Activated CD8-positive, alpha-beta memory T cell treated with anti-CD3 and anti-CD28 coated beads for 4 hours (primary cell): ENCODE results near the gene SZRD1.
A peak's percentile ranks its signal among the peaks of the same experiment; 100 is the strongest.
"Not testable (repeated sequence)": the region's sequence is repeated elsewhere in the genome, so short reads cannot be mapped to it uniquely, and the experiment has no call there.

ENCODE experiments used
- DNase-seq, 2 donors: peaks; one replicate each; pipeline ENCODE4 v3.0.0-alpha.2; 2020; ENCODE audit warnings: low read depth in 2 of 2

The SZRD1 gene, protein sequence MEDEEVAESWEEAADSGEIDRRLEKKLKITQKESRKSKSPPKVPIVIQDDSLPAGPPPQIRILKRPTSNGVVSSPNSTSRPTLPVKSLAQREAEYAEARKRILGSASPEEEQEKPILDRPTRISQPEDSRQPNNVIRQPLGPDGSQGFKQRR

DNA sequence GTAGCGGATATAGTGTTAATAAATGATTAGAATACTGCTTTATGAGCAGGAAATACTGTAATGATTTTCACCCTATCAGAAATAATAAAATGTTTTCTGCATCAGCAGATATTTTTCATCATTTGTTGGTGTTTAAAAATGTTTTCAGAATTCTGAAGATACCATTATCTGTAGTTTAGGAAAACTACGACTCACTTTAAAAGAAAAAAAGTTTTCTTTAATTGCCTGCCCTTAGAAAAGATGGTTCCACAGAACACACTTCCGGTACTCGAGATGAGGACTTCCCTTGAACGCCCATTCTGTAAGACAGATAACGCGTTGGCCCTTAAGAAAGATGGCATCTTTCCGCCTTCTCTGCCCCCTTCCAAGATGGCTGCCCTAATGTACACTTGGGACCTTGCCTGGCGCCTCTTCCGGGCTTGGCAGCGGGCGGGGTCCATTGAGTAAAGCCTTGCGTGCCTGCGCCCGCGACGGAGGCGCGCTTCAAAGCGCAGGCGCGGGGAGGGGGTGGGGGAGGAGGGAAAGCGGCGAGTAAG, at the start of gene SZRD1:
TSS of gene SZRD1 (plus strand) at position 521 of the 536 bp plus-strand sequence. CDS start 16 bp downstream, outside the sequence.
- DNase-seq = peak; percentile 89 to 94

DNA sequence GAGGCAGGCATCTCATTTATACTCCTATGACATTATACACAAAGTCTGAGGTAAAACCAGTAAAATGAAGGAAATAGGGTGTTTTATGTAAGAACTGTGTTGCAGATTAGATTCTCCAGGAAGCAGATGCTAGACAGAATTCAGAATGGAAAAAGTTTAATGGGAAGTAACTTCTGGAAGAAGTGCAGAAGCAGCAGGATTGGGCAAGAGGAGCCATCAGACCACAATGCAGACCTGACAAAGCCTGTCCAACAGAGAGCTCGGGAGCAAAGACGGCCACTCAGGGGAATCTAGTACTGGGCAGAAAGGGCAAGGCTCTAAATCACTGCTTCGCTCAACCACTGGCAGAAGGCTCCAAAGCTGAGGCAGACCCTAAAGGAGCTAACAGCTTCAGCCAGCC, 48.5 kb upstream of the SZRD1 start:
- no peak for DNase-seq

DNA sequence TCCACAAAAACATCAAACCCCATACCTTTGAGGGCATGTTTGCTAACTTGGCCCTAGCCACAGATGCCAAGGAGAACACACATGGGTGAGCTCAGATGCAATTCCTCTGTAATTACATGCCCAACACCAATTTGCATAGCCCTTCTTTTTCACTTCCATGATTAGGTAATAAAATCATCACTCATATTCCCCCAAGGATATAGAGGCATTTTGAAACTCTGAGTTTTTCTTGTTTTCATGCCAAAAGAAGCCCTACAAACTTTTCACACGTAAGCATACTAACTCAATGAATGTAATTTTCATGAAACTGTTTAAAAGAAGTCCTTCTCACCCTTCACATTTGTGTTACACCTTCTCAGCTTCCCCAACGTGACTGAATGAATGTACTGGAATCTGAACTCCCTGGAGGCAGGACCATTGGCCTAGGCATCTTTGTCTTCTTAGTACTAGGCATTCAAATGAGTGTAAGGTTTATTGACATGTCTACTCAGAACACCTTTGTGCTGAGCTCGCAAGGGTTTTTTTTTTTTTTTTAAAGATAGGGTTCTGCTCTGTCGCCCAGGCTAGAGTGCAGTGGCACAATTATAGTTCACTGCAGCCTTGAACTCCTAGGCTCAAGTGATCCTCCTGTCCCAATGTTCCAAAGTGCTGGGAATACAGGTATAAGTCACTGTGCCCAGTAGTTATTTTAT, 45.7 kb upstream of the SZRD1 start:
- no peak for DNase-seq

DNA sequence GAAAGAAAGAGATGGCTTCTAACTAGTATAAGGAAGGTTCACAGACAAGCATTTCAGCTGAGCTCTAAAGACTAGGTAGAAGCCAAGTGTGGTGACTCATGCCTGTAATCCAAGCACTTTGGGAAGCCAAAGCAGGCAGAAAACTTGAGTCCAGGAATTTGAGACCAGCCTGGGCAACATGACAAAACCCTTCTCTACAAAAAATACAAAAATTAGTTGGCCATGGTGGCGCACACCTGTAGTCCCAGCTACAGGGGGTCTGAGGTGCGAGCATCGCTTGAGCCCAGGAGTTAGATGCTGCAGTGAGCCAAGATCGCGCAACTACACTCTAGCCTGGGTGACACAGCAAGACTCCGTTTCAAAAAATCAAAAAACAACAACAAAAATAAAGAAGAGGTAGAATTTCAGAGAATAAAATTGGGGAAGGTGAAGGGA, 42.6 kb upstream of the SZRD1 start:
- DNase-seq = no peak

DNA sequence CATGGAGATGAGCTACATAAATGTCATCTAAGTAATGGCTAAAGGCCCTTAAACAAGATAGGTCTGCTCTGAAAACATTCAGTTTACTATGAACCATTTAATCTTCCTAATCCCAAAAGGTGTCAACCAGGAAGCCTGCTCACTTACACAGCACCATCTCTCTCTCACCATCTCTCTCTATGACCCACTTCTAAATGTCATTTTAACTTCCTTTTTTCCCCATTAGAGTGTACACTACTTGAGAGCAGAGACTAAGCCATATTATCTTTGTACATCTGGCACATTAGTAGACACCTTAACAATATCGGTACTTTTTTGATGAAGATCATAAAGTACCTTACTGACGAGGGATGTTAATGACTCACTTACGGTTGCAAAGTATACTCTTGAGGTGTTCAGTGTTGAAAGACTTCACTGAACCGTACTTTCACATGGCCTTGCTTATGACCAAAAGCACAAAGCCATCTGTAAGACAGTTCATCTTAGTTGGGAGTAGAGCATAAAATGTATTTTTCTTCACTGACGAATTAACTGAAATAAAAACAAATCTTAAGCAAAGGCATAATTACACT, 40.1 kb upstream of the SZRD1 start:
- DNase-seq = no peak

DNA sequence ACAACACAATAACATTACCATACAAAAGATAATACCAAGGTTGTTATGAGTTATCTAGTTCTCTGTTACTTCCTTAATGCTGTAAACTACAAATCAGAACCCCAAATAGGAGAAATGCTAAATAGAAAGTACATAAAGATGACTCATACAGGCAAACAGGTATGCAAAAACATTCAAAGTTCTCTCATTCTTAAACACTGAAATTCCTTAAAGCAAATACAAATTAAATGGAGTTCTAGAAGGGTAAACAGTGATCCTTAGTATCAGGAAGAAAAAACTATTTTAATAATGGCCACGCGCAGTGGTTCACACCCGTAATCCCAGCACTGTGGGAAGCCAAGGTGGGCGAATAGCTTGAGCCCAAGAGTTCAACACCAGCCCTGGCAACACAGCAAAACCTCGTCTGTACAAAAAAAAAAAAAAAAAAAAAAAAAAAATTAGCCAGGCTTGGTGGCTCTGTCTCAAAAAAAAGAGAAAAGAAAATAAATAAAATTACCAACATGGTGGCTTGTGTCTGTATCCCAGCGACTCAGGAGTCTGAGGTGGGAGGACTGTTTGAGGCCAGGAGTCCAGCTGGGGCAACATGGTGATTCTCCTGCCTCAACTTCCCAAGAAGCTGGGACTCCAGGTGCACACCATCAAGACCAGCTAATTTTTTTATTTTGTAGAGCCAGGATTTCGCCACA, 32.2 kb upstream of the SZRD1 start:
- DNase-seq = no peak

DNA sequence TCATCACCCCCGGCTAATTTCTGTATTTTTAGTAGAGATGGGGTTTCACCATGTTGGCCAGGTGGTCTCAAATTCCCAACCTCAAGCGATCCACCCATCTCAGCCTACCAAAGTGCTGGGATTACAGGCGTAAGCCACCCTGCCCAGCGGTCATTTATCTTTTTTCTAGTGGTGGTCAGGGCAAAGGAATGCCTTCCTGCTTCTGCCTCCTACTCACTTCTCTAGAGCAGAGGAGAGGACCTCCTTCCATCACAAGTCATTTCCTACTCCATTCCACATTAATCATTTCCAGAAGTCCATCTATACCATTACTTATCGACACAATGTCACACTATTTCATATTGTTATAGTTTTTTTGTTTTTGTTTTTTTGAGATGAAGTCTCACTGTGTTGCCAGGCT, 28.1 kb upstream of the SZRD1 start:
- DNase-seq = no peak

DNA sequence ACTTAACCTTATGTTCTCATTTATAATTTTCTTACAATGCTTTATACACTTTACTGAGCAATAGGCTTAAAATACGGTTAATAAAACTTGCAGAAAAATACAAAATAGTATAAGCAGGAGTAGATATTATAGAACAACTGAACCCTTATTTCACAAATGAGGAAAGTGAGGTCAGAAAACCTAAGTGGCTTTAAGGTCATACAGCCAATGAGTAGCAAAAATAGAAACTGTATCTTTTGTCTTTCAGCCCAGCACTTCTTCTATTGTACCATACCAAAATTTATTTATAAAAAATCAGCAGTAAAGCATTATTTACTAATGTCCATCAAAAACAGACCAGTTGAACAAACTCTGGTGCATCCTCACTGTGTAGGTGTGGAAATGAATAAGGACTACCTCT, 26.4 kb upstream of the SZRD1 start:
- DNase-seq = no peak

DNA sequence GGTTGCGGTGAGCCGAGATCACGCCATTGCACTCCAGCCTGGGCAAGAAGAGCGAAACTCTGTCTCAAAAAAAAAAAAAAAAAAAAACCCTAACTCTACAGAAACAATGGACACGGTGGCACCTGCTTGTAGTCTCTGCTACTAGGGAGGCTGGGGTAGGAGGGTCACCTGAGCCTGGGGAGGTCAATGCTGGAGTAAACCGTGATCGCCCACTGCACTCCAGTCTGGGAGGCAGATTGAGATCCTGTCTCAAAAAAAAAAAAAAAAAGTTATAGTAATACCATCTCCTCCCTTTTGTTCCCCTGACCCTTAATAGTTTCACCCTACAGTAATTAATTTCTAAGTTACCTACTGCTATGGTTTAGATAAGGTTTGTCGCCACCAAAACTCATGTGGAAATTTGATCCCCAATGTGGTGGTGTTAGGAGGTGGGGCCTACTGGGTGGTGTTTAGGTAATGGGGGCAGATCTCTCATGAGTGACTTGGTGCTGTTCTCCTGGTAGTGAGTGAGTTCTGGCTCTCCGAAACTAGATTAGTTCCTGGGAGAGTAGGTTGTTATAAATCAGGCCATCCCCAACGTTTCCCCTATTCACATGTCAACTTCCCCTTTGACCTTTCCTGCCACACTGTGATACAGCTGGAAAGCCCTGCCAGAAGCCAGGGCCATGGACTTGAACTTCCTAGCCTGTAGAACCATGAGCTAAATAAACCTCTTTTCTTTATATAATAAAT, 24.5 kb upstream of the SZRD1 start:
- DNase-seq = no peak

DNA sequence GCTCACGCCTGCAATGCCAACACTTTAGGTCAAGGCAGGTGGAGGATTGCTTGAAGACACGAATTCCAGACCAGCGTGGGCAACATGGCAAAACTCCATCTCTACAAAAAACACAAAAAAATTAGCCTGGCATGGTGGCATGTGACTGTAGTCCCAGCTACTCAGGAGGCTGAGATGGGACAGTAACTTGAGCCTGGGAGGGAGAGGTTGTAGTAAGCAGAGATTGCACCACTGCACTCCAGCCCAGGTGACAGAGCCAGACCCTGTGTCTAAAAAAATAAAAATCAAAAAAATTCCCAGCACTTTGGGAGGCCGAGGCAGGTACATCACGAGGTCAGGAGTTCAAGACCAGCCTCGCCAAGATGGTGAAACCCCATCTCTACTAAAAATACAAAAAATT, 23.8 kb upstream of the SZRD1 start:
- not testable (repeated sequence) for DNase-seq

DNA sequence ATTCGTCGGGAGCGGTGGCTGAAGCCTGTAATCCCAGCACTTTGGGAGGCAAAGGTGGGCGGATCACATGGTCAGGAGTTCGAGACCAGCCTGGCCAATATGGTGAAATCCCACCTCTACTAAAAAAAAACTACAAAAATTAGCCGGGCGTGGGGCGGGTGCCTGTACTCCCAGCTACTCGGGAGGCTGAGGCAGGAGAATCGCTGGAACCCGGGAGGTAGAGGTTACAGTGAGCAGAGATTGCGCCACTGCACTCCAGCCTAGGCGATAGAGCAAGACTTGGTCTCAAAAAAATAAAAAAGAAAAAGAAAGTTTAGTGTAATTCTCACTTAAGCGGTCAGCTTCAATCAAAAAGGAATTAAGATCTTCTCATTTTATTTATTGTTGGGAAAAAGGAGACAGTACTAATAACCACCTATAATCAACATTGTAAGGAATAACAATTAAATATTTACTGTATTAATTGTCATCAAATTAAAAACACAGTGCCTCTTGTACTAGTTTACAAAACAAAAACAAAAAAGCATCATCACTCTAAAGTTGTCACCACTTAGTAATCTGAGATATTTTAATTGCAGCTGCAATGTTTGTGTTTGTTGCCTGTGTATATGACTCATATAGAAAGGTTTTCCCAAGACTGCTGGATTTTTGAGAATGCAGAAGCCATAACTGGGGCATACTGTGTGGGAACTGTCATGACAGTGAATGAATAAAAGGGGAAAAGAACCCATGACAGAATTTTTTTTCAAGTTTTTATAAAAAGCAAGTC, 18.4 kb upstream of the SZRD1 start:
- no peak for DNase-seq

DNA sequence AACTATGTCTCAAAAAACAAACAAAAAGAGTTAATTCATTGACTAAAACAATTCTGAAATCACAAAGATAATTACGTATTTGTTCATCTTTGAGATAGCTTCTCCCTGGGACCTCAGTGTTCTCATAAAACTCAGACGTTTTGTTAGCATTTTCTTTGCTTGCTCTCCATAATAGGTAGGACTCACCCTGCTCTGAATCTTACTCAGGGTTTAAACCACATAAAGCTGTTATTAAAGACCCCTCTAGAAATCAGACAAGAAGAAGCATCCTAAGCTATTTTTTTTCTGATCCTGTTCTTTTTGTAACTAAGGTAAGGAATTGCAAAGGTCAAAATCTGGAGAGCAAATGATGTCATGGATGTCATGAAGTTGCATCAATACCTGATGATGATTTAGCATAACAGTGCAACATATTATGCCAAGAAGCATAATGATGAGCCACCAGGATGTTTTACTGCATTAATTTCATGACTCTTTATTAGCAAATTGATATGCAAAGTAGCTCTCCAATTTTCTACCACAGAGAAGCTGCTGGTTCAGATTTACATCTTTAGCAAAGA, 17.1 kb upstream of the SZRD1 start:
- DNase-seq = no peak

DNA sequence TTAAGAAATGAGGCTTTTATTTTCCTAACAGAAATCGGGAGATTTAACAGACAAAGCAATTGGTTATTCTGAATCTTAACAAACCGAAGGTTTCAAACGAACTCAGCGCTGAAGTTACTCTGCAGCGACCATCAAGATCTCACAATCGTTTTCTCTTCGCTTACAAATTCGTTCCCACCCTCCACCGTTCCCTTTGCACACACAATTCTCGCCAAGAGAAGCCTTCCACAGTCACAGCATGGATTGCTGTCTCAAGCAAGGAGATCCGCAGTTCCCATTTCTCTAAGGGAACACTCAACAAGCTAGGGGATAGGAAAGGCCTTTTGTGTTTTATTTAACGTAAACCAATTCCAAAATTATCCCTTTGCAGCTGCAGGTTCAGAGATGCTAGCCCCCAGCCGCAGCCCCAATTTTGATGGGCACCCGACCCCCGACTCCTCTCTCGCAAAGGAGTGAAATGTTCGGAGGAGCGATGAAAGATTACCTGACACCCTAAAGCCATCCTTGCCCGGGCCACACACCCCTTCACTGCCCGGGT, 15.5 kb upstream of the SZRD1 start:
- no peak for DNase-seq

DNA sequence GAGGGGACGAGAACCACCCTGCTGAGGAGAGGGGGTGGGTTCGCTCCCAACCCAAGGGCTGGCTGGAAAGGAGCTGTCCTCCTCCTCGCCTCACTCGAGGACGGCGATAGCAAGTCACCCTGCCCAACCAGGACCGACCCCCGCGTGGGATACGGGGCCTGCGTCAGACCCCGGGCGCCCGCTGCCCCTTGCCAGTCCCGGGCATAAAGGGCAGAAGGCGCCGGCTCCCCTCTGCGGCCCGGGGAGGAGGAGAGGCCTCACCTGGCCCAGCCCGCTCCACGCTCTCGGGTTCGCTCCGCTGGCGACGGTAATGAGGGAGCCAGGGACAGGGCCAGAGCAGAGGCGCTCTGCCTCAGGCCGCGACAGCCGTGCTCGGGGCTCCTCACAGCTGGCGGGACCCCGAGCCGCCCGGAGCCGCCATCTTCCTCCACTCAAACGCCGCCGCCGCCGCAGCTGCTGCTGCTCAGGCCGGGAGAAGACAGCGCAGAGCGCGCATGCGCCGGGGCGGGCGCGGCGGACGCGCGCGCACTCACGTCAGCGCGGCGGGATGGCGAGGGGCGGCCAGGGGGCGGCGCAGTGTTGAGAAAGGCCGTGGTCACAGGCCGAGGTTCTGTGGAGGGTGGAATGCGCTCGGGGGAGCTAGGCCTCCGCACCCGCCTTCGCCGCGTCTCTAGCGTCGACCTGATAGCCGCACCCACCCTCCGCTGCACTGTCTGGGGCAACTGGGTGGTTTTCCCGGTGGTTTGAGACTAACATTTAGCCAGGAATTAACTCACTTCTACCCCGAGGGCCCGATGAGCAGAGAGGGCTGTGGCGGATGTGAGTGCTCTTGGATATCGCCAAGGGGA, 14.8 kb upstream of the SZRD1 start, which contains the start of gene FBXO42:
TSS of gene FBXO42 (minus strand) at position 487 of the 848 bp plus-strand sequence. CDS start 37,062 bp downstream, outside the sequence.
- peak; percentile 78 to 81 for DNase-seq

DNA sequence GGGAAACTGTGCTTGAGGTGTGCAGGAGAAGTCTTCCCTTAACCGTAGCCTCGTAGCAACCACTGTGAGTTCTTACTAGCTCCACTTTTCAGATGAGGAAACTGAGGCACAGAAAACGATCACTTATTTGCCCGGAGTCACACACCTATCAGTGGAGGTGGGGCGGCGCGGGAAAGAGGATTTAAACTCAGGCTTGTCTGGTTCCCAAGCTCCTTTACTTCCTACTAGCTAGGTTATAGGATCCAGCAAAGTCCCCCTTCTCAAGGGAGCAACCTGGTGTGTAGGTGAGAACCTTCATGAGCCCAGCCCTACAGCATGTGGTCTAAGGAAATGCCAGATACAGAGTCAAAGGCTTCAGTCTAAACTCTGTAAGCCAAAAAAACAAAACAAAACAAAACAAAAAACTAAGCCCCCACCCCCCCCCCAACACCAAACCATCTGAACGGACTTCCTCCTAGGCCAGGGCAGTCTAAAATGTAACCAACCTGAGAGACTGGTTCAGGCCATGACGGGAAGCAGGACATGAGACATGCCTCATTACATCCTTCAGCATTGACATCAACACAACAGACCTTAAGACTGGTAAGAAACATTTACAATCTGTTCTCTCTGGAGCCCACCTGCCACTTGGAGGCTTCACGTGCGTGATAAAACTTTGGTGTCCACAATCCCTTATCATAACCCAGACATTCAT, 14.1 kb upstream of the SZRD1 start:
- DNase-seq = no peak

DNA sequence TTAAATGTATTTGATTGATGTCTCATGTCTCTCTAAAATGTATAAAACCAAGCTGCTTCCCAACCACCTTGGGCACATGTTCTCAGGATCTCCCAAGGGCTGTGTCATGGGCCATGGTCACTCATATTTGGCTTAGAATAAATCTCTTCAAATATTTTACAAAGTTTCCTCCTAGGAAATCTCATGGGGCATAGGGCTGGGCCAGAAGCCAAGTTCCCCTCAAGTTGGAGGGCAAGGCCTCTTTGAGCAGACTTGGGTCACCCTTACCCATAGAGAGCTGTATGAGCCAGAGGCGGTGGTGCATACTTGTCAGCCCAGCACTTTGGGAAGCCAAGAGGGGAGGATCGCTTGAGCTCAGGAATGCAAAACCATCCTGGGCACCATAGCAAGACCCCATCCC, 12.4 kb upstream of the SZRD1 start:
- DNase-seq = no peak

DNA sequence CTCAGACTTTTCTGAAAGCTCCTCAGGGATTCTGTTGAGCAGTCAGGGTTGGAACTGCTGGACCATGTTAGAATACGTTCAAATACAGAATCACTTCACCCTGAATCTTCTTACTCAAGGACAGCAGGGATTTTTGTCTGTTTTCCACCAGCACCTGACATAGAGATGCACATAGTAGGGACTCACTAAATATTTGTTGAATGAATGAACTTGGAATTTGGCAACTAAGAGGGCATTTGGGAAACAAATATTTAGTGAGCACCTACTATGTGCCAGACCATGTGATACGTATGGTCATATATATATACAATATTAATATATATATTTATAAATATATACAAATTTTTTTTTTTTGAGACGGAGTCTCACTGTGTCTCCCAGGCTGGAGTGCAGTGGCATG, 10.2 kb upstream of the SZRD1 start:
- no peak for DNase-seq

DNA sequence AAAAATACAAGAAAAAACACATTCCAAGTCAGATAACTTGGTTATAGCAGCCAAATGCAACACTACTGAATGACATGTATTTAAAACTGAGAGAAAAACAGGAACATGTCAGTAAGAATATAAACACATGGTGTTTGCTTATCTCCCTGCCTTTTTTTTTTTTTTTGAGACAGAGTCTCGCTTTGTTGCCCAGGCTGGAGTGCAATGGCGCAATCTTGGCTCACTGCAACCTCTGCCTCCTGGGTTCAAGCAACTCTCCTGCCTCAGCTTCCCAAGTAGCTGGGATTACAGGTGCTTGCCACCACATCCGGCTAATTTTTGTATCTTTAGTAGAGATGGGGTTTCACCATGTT, 1.9 kb upstream of the SZRD1 start:
- not testable (repeated sequence) for DNase-seq
